Renal cortex interstitium (tissue), 11 donors: ENCODE data around the gene ACTRT2. TPM values are rescaled to one million over a fixed set of nuclear protein-coding genes. Genes with fewer than 3 reads are reported as not detected.

Experiments
- DNase-seq, 11 donors: peaks; one replicate each; pipeline ENCODE4 v3.0.0-alpha.2; 2013; ENCODE audit warnings: low read depth in 9 of 11, low spot score in 4 of 11; ENCODE audit errors: extremely low read depth in 1 of 11
- polyA plus RNA-seq, 3 donors: library from polyadenylated mRNA; unstranded; fragments of 120-200 nt; gene quantifications; one replicate each; pipeline ENCODE4 v1.2.1, GENCODE V29; 2013; ENCODE audit not compliant: insufficient read length in 3 of 3

ACTRT2 gene
- polyA plus RNA-seq, 3 donors = not detected

DNA sequence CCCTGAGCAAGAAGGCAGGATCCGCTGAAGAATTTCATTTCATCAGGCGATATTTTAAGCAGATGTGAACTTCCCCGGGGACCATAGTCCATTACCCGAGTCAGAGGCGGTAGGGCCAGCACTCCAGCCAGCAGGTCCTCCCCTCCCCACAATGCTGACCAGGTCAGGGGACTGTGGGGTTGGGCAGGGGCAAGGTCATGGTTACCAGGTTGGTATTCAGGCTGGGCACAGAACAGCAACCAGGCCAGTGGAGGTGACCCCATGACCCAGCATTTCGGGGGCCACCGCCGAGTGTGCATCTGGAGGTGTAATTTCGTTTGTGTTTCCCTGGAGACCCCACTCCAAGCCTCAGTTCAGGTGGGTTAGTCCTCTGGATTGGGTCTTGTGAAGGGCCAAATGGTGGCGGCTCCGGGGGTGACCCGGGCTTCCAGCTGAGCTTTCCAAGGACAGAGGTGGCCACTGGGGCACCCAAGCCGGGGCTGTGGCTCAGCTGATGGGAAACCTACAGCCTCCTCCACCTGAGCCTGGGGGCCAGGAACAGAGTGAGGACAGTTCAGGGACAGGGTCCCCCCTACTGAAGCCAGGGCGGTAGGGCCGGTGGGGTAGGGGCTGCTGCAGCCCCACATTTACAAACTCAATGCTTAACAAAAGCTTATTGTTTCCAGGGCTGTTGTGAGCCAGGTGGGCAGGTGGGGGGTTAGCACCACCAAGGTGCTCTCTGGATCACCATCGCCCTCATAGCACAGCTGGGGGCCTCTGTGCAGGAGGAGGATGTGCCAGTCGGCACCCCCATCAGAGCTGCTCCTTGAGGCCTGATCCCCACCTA is 50.5 kb downstream of the ACTRT2 start:
- no peak for DNase-seq

Other genes with a start within 250 kb of the ACTRT2 start
- 1 to 10 TPM in 1 of 3 donors, under 1 TPM in 2; 0.90 to 2.1 (median 0.98) TPM for gene TTC34, start 219.8 kb upstream of the ACTRT2 start, polyA plus RNA-seq
- gene PRDM16, start 47.7 kb downstream of the ACTRT2 start, polyA plus RNA-seq = 10 to 100 TPM in 1 of 3 donors, 1 to 10 TPM in 2; 5.8 to 14.6 (median 7.3) TPM